ENCODE data around the gene C16orf74. TPM values are rescaled to one million over a fixed set of nuclear protein-coding genes. Genes with fewer than 3 reads are reported as not detected.

C16orf74 gene
- total and polyA plus RNA-seq, 7 donors: 0.60 to 8.3 (median 1.4) TPM; not detected in 1

DNA sequence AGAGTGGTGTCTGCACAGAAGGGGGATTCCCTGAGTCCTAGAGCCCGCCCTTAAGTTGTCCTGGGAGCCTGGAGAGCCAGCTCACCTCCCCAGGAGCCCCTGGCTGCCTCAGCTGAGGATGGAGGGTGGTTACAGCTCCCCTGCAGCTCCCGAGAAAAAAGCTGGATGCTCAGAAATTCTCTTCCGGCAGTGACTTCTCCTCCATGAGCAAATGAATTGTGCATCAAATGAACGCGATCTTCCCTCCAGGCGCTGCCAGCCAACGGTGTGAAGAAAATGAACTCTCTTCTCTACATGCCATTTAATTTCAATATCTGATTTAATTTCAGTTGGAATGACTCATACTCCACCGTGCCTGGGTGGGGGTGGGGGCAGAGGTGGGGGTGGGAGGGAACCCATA is 14.3 kb upstream of the C16orf74 start:
- Histone ChIP-seq H3K4me3 (no peak overlapping the region), H3K27me3 (peaks cover 0 to 7% (median 0%) of the 10 kb centered on the region in 3 donors), H3K27ac (no peak overlapping the region), H3K36me3 (no peaks in the 10 kb centered on the region), H3K4me1 (no peaks in the 10 kb centered on the region), H3K9me3 (no peaks in the 10 kb centered on the region)
- intact Hi-C loops (cut with DNase I): no loop called here
- TF ChIP-seq POLR2A (IDR thresholded peaks at IDR 0.05) (no peak), EP300 (IDR thresholded peaks at IDR 0.05) (no peak), POLR2AphosphoS5 (IDR thresholded peaks at IDR 0.05) (no peak)
- TF ChIP-seq, protein P1, sequence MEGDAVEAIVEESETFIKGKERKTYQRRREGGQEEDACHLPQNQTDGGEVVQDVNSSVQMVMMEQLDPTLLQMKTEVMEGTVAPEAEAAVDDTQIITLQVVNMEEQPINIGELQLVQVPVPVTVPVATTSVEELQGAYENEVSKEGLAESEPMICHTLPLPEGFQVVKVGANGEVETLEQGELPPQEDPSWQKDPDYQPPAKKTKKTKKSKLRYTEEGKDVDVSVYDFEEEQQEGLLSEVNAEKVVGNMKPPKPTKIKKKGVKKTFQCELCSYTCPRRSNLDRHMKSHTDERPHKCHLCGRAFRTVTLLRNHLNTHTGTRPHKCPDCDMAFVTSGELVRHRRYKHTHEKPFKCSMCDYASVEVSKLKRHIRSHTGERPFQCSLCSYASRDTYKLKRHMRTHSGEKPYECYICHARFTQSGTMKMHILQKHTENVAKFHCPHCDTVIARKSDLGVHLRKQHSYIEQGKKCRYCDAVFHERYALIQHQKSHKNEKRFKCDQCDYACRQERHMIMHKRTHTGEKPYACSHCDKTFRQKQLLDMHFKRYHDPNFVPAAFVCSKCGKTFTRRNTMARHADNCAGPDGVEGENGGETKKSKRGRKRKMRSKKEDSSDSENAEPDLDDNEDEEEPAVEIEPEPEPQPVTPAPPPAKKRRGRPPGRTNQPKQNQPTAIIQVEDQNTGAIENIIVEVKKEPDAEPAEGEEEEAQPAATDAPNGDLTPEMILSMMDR (IDR thresholded peaks at IDR 0.05): no peak
- WGBS, 2 donors: 52 to 69% methylated on average over 8 of the region's 8 CpGs
- DNase-seq: no peak

DNA sequence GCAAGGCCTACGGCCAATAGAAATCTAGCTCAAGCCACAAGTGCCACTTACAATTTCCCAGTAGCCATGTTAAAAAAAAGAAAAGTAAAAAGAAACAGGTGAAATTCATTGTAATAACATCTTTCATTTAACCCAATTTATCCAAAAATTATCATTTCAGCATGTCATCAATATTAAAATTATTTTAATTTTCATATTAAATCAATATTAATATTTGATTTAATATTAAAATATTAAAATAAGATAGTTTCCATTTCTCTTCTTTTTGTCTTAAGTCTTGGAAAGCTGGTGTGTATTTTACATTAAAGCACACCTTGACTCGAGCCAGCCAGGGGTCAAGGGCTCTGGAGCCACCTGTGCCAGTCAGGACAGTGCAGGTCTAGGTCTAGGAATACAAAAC is 12.7 kb upstream of the C16orf74 start:
- no peak for DNase-seq
- Histone ChIP-seq H3K27me3 (peaks cover 0 to 19% (median 0%) of the 10 kb centered on the region in 3 donors), H3K27ac (no peak overlapping the region), H3K36me3 (no peaks in the 10 kb centered on the region), H3K4me3 (no peak overlapping the region), H3K4me1 (no peaks in the 10 kb centered on the region), H3K9me3 (no peaks in the 10 kb centered on the region)
- TF ChIP-seq POLR2AphosphoS5 (IDR thresholded peaks at IDR 0.05) (no peak), POLR2A (IDR thresholded peaks at IDR 0.05) (no peak), EP300 (IDR thresholded peaks at IDR 0.05) (no peak)
- TF ChIP-seq, protein P1 (IDR thresholded peaks at IDR 0.05): no peak
- intact Hi-C loops (cut with DNase I): no loop called here
- WGBS, 2 donors: 73 to 85% methylated on average over 2 of the region's 2 CpGs

GRCh38 chr16:85762970-85763369 is 12.1 kb upstream of the C16orf74 start:
- Histone ChIP-seq H3K36me3 (no peaks in the 10 kb centered on the region), H3K4me1 (no peaks in the 10 kb centered on the region), H3K4me3 (no peak overlapping the region), H3K9me3 (no peaks in the 10 kb centered on the region), H3K27me3 (peaks cover 0 to 19% (median 0%) of the 10 kb centered on the region in 3 donors), H3K27ac (no peak overlapping the region)
- WGBS, 2 donors: 83 to 86% methylated on average over 12 of the region's 12 CpGs
- no peak for DNase-seq
- no peak for TF ChIP-seq POLR2A (IDR thresholded peaks at IDR 0.05)
- no peak for TF ChIP-seq POLR2AphosphoS5 (IDR thresholded peaks at IDR 0.05)
- TF ChIP-seq EP300 (IDR thresholded peaks at IDR 0.05): no peak
- TF ChIP-seq, protein P1 (IDR thresholded peaks at IDR 0.05): no peak
- intact Hi-C loops (cut with DNase I): no loop called here

GRCh38 chr16:85761861-85762260 is 11.0 kb upstream of the C16orf74 start:
- no peak overlapping the region for H3K27ac ChIP-seq
- 53 to 56% methylated on average over 6 of the region's 6 CpGs for WGBS, 2 donors
- intact Hi-C loops (cut with DNase I): no loop called here
- no peak for DNase-seq
- H3K9me3 ChIP-seq: no peaks in the 10 kb centered on the region
- no peaks in the 10 kb centered on the region for H3K4me1 ChIP-seq
- peaks cover 0 to 19% (median 0%) of the 10 kb centered on the region in 3 donors for H3K27me3 ChIP-seq
- H3K4me3 ChIP-seq: no peak overlapping the region
- TF ChIP-seq POLR2AphosphoS5 (IDR thresholded peaks at IDR 0.05) (no peak), POLR2A (IDR thresholded peaks at IDR 0.05) (no peak), EP300 (IDR thresholded peaks at IDR 0.05) (no peak)
- TF ChIP-seq, protein P1 (IDR thresholded peaks at IDR 0.05): no peak
- H3K36me3 ChIP-seq: no peaks in the 10 kb centered on the region
